CD4-positive, alpha-beta T cell treated with Interferon gamma for 1 hour (primary cell): ENCODE results near the gene HM13.

Experiments
- DNase-seq: peaks from one replicate; pipeline ENCODE4 v3.0.0-alpha.2; 2020

HM13 gene

GRCh38 chr20:31615416-31615815 is 101.2 kb downstream of the HM13 start:
- DNase-seq: no peak

GRCh38 chr20:31617432-31618104 is 103.3 kb downstream of the HM13 start:
- peak; percentile 19 for DNase-seq
